Breast epithelium (tissue), 4 donors: ENCODE measurements around the gene UTP11. TPM values are rescaled to one million over a fixed set of nuclear protein-coding genes. Genes with fewer than 3 reads are reported as not detected.

Experiments used
- DNase-seq, 2 donors: peaks; one replicate each; pipeline ENCODE4 v3.0.0-alpha.2; 2019; ENCODE audit warnings: low spot score in 2 of 2
- H3K27ac ChIP-seq, 2 donors: fragments of 200-600 bp; sonication (generic) in 1 of 2; one replicate each; pipeline ENCODE4 v1.5.1; 2016 to 2019; ENCODE audit warnings: mild to moderate bottlenecking in 1 of 2
- H3K27me3 ChIP-seq, 2 donors: fragments of 200-600 bp; sonication (generic) in 1 of 2; one replicate each; pipeline versions ENCODE4 v1.5.1 to v1.6.0; 2017 to 2019; ENCODE audit warnings: control low read depth in 1 of 2, mild to moderate bottlenecking in 1 of 2
- H3K36me3 ChIP-seq: fragments of 200-600 bp; one replicate; pipeline ENCODE4 v1.5.1; 2019
- H3K4me1 ChIP-seq, 2 donors: fragments of 200-600 bp; sonication (generic); one replicate each; pipeline ENCODE4 v1.5.1; 2016 to 2019; ENCODE audit warnings: control low read depth in 1 of 2
- H3K4me3 ChIP-seq, 3 donors: fragments of 200-600 bp; sonication (generic); 1 replicate in 2 of 3; 2 replicates in 1 of 3; pipeline ENCODE4 v1.5.1; 2016 to 2019; ENCODE audit warnings: mild to moderate bottlenecking in 3 of 3, moderate library complexity in 2 of 3
- H3K9me3 ChIP-seq, 2 donors: fragments of 200-600 bp; sonication (generic) in 1 of 2; one replicate each; pipeline ENCODE4 v1.5.1; 2016 to 2019; ENCODE audit warnings: control low read depth in 1 of 2
- CTCF ChIP-seq, 3 donors: fragments of 450-650 bp; IDR thresholded peaks; one replicate each; pipeline ENCODE4 v1.5.1; 2016 to 2017; ENCODE audit warnings: antibody characterized with exemption in 3 of 3, mild to moderate bottlenecking in 3 of 3, moderate library complexity in 3 of 3
- POLR2A ChIP-seq: fragments of 450-650 bp; IDR thresholded peaks from one replicate; pipeline ENCODE4 v1.6.1; 2016; ENCODE audit warnings: antibody characterized with exemption, mild to moderate bottlenecking, moderate library complexity
- POLR2AphosphoS5 ChIP-seq, 3 donors: sonication (generic); formaldehyde crosslinking; IDR thresholded peaks; one replicate each; pipeline ENCODE4 v1.6.1; 2017; ENCODE audit warnings: antibody characterized with exemption in 3 of 3
- intact Hi-C: fragments of 100-400 bp; cut with DNase I; formaldehyde crosslinking; loops from one replicate; pipeline ENCODE4 v1.15.1; 2023; ENCODE audit warnings: low total_unique reads
- total RNA-seq, 3 donors: library from RNA; depleted of rRNA; stranded (reverse); fragments of >200 nt; gene quantifications; one replicate each; pipeline ENCODE4 v1.1.0, GENCODE V29; 2016

The UTP11 gene
- total RNA-seq, 3 donors from 2014 or later, result 22.6 to 29.2 (median 25.6) TPM

DNA sequence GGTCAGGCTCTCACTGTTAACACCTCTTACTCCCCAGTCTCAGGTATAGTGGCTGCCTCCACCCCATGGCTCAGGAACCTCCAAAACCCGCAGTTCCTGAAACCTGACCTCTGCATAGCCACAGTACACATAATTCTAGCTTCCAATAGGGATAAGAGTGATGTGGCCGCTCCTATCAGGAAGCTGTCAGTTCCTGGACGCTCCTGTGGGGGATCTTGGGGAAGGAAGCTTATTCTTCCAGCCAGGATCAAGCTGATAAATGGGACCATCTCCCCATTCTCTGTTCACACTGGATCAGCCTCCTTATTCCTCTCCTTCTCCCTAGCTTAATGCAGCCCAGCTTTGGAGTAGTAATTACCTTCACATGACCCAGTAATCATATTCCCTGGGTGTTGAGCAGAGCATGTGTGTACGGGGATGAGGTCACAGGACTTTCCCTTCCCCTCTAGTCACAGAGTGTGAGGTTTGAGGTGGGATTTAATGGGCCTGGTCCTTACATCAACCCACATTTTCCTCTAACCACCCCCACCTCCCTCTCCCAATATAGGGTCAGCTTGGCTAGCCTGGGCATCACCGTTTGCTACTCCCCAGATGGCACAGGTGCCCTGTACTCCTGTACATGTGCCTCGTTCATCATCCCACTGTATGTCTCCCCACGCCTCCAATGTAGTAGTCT, 41.0 kb downstream of the UTP11 start:
- intact Hi-C loops, result no loop called here
- no peak for DNase-seq

DNA sequence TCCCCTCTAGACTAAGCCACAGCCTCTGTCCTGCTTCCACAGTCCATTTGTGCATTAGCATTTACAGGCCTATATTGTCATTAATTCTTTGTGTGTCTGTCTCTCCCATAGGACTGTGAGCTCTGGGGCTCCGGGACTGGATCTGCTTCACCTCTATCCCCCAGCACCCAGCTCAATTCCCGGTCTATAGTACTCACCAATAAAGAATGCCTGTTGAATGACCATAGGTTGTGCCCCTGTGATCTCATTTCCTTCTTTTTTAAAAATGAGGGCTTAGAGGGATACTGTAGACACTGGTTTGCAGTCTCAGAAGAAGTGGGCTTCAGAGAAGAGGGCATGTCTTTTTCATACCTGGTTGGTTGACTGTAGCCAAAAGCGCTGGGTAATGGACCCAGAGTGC, 42.9 kb downstream of the UTP11 start:
- Histone ChIP-seq H3K4me1 (no peaks in the 10 kb centered on the region), H3K9me3 (no peaks in the 10 kb centered on the region), H3K4me3 (no peak overlapping the region), H3K27ac (no peak overlapping the region), H3K36me3 (no peaks in the 10 kb centered on the region), H3K27me3 (no peaks in the 10 kb centered on the region)
- no peak for DNase-seq
- intact Hi-C loops, result no loop called here
- TF ChIP-seq CTCF (IDR thresholded peaks at IDR 0.05) (no peak), POLR2A (no peak), POLR2AphosphoS5 (IDR thresholded peaks at IDR 0.05) (no peak)

More for the DNA sequence above, 41.0 kb downstream of the UTP11 start:
- Histone ChIP-seq H3K27ac (no peak overlapping the region), H3K27me3 (no peaks in the 10 kb centered on the region), H3K4me3 (no peak overlapping the region), H3K9me3 (no peaks in the 10 kb centered on the region), H3K36me3 (no peaks in the 10 kb centered on the region), H3K4me1 (no peaks in the 10 kb centered on the region)
- no peak for TF ChIP-seq POLR2AphosphoS5 (IDR thresholded peaks at IDR 0.05)
- no peak for TF ChIP-seq CTCF (IDR thresholded peaks at IDR 0.05)
- TF ChIP-seq POLR2A, result no peak

- intact Hi-C loops, result no loop called here
- no peak for DNase-seq
- TF ChIP-seq POLR2A (no peak), CTCF (IDR thresholded peaks at IDR 0.05) (no peak), POLR2AphosphoS5 (IDR thresholded peaks at IDR 0.05) (no peak)
- no peaks in the 10 kb centered on the region for H3K4me1 ChIP-seq
- H3K27ac ChIP-seq, result no peak overlapping the region
- H3K4me3 ChIP-seq, result no peak overlapping the region
- H3K27me3 ChIP-seq, result no peaks in the 10 kb centered on the region
- no peaks in the 10 kb centered on the region for H3K9me3 ChIP-seq
- H3K36me3 ChIP-seq, result no peaks in the 10 kb centered on the region
Measured at GRCh38 chr1:38055965-38056364, 43.4 kb downstream of the UTP11 start.

DNA sequence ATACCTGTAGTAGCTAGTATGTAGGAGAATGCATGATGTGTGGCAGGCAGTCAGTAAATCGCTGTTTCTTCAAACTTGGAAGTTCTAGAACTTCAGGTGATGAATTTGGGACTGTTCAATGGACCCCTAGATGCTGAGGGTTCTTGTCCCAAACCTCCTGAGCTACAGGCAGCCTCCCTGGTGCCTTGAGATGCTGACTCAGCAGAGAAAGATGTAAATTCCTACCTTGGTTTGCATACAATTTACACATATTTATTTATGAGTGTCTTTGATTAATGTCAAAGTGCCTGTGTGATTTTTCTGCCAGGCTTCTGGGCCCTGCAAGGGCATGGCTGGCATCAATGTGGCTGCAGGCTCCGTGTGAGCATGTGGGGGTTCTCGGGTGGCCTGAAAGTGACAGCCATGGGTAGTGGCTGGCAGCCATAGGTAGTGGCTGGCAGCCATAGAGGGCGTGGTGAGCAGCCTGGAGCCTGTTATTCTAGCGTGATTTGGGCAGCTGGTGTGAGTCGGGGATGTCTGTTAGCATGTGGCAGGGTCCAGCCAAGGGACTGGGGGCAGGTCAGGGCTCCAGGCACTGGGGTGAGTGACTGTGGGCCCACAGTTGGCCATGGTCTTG, 47.2 kb downstream of the UTP11 start:
- TF ChIP-seq CTCF (IDR thresholded peaks at IDR 0.05) (no peak), POLR2AphosphoS5 (IDR thresholded peaks at IDR 0.05) (no peak)
- no peak overlapping the region for H3K4me3 ChIP-seq
- intact Hi-C loops, result loop anchor here (5.0 kb wide), 1 partner anchor 632 kb away; no protein-coding TSS in a partner anchor

DNA sequence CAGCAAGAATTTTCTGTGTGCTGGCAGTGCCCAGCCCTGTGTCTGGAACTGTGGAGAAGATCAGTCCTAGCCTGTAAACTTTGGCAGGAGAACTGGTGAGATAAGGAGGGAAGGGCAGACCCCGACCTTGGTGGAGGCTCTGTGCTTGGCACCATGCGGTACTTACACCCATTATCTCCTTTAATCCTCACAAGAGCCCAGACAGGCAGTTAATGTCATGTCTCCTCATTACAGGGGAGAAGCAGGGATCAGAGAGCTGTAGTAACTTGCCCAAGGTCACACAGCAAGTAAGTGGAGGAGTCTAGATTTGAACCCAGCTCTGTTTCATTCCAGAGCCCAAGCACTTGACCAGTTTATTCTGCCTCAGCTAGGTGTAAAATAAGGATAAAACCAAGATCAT, 48.0 kb downstream of the UTP11 start:
- TF ChIP-seq POLR2AphosphoS5 (IDR thresholded peaks at IDR 0.05), result no peak
- DNase-seq, result no peak
- Histone ChIP-seq H3K9me3 (no peaks in the 10 kb centered on the region), H3K27ac (no peak overlapping the region), H3K4me3 (no peak overlapping the region), H3K27me3 (no peaks in the 10 kb centered on the region), H3K36me3 (no peaks in the 10 kb centered on the region), H3K4me1 (no peaks in the 10 kb centered on the region)
- intact Hi-C loops, result loop anchor here (5.0 kb wide), 1 partner anchor 633 kb away; no protein-coding TSS in a partner anchor

More for the DNA sequence above, 47.2 kb downstream of the UTP11 start:
- no peaks in the 10 kb centered on the region for H3K4me1 ChIP-seq
- H3K27ac ChIP-seq, result no peak overlapping the region
- no peaks in the 10 kb centered on the region for H3K36me3 ChIP-seq
- no peaks in the 10 kb centered on the region for H3K9me3 ChIP-seq
- H3K27me3 ChIP-seq, result no peaks in the 10 kb centered on the region
- DNase-seq, result no peak
